ENCODE data around the gene SPZ1.

GRCh38 chr5:80308526-80308925 is 11.3 kb upstream of the SPZ1 start:
- TF ChIP-seq CTCF (IDR thresholded peaks at IDR 0.05), result no peak
- no peak for TF ChIP-seq POLR2A (IDR thresholded peaks at IDR 0.05)
